Vagina (tissue), 2 donors: ENCODE data around the gene LIMA1.

Source experiments
- POLR2A ChIP-seq, 2 donors: fragments of 450-650 bp; IDR thresholded peaks; one replicate each; pipeline ENCODE4 v1.6.1; 2017; ENCODE audit warnings: antibody characterized with exemption in 2 of 2, mild to moderate bottlenecking in 2 of 2, moderate library complexity in 2 of 2
- TF ChIP-seq, protein P1 (sequence below), 3 experiments: fragments of 450-650 bp in 2 of 3; fragments of 200-600 bp in 1 of 3; sonication (generic) in 1 of 3; IDR thresholded peaks; one replicate each; pipeline ENCODE4 v1.5.1; 2017 to 2019; ENCODE audit warnings: antibody characterized with exemption in 3 of 3, mild to moderate bottlenecking in 2 of 3, moderate library complexity in 2 of 3

DNA sequence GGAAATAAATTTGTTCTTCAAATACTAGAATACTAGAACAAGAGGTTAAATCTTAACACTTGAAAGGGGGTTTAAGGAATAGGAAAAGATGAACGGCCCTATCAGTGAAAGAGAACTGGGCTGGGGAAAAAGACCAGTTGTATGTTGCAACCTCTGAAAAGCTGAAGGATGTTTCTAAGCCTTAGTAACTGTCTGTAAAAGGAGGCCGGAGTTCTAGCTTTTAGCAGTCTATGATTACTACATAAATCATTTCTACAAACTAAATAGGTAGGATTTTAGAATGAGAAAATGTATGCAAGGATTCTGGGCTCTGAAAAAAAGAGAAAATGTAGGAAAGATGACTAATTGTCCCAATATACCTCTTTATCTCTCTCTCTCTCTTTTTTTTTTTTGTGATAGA is 121.1 kb downstream of the LIMA1 start:
- no peak for TF ChIP-seq POLR2A (IDR thresholded peaks at IDR 0.05)
- TF ChIP-seq, protein P1, sequence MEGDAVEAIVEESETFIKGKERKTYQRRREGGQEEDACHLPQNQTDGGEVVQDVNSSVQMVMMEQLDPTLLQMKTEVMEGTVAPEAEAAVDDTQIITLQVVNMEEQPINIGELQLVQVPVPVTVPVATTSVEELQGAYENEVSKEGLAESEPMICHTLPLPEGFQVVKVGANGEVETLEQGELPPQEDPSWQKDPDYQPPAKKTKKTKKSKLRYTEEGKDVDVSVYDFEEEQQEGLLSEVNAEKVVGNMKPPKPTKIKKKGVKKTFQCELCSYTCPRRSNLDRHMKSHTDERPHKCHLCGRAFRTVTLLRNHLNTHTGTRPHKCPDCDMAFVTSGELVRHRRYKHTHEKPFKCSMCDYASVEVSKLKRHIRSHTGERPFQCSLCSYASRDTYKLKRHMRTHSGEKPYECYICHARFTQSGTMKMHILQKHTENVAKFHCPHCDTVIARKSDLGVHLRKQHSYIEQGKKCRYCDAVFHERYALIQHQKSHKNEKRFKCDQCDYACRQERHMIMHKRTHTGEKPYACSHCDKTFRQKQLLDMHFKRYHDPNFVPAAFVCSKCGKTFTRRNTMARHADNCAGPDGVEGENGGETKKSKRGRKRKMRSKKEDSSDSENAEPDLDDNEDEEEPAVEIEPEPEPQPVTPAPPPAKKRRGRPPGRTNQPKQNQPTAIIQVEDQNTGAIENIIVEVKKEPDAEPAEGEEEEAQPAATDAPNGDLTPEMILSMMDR (IDR thresholded peaks at IDR 0.05) = no peak
